ENCODE data around the gene KSR2. TPM values are rescaled to one million over a fixed set of nuclear protein-coding genes. Genes with fewer than 3 reads are reported as not detected.

Gene KSR2
- total RNA-seq, 1 experiment from 2014 or later: 1.3 TPM

GRCh38 chr12:117967512-117967911 lies 1.3 kb downstream of the KSR2 start:
- Histone ChIP-seq H4K8ac (replicated peaks; ENCODE audit: insufficient read length, low read depth, low read length) (no peak overlapping the region), H3K79me2 (ENCODE audit: insufficient read depth, low read length) (no peaks in the 10 kb centered on the region), H3K4ac (ENCODE audit: low read depth, low read length) (no peak overlapping the region), H4K91ac (ENCODE audit: insufficient read length, low read depth, low read length) (no peak overlapping the region), H3K4me1 (ENCODE audit: insufficient read depth, low read length) (peaks cover 2% of the 10 kb centered on the region; the same call in 1 of the 2 replicates), H3K23me2 (ENCODE audit: insufficient read length, low read depth, low read length, poor library complexity, severe bottlenecking) (peaks cover 17% of the 10 kb centered on the region), H3K56ac (ENCODE audit: insufficient read length, low read depth, low read length) (no peak overlapping the region), H3K9ac (ENCODE audit: extremely low read depth, insufficient read length, low read length) (no peak overlapping the region), H3K9me3 (ENCODE audit: control insufficient read depth, low read depth, low read length) (no peaks in the 10 kb centered on the region), H2AFZ (ENCODE audit: low read length) (no peak overlapping the region), H3K79me1 (ENCODE audit: insufficient read depth, low read depth, low read length, poor library complexity, severe bottlenecking) (no peaks in the 10 kb centered on the region), H3K4me2 (ENCODE audit: insufficient read depth, insufficient read length, low read length) (peak overlapping the region; percentile 97), H3K18ac (ENCODE audit: insufficient read length, low read depth, low read length) (no peak overlapping the region), H3K27me3 (ENCODE audit: insufficient read depth, low read length) (no peaks in the 10 kb centered on the region), H3T11ph (ENCODE audit: low read length) (no peak overlapping the region), H4K20me1 (ENCODE audit: control insufficient read depth, insufficient read depth, insufficient read length) (no peaks in the 10 kb centered on the region), H2BK120ac (ENCODE audit: low read depth, low read length, poor library complexity, severe bottlenecking) (no peak overlapping the region), H3K23ac (ENCODE audit: insufficient read length, low read depth, low read length) (no peak overlapping the region), H2BK20ac (ENCODE audit: low read depth, low read length, poor library complexity, severe bottlenecking) (no peak overlapping the region), H3K14ac (ENCODE audit: insufficient read depth, low read length) (no peak overlapping the region), H3K27ac (ENCODE audit: insufficient read length, low read depth, low read length) (no peak overlapping the region), H4K5ac (ENCODE audit: insufficient read length, low read depth, low read length) (no peak overlapping the region), H2AK5ac (ENCODE audit: insufficient read length, low read length) (no peak overlapping the region), H2BK15ac (ENCODE audit: low read depth, low read length) (no peak overlapping the region), H2BK5ac (ENCODE audit: insufficient read length, low read length) (no peak overlapping the region), H2BK12ac (ENCODE audit: insufficient read length, low read depth, low read length) (no peak overlapping the region)
- WGBS (ENCODE audit: extremely low coverage, insufficient read length, low lambda C conversion rate): no CpG with 5 or more reads among the region's 12 CpGs
- H3K27me3 Mint-ChIP-seq (ENCODE audit: low read depth): peaks cover 36% of the 10 kb centered on the region
- peaks cover 10 to 19% of the 10 kb centered on the region in 2 experiments for H3K9me3 Mint-ChIP-seq
- DNase-seq: peak; percentile 35
- H3K4me1 Mint-ChIP-seq: peaks cover 20% of the 10 kb centered on the region in 2 experiments
- H3K36me3 Mint-ChIP-seq (ENCODE audit: insufficient read depth in 1 of 3, low read depth in 3 of 3): peaks cover 3 to 17% (median 3%) of the 10 kb centered on the region in 3 experiments; a peak in 6 of 7 replicates
- peak overlapping the region; percentile 87 to 96 for H3K4me3 Mint-ChIP-seq
- no peak overlapping the region for H3K27ac Mint-ChIP-seq
- TF ChIP-seq, protein P1, sequence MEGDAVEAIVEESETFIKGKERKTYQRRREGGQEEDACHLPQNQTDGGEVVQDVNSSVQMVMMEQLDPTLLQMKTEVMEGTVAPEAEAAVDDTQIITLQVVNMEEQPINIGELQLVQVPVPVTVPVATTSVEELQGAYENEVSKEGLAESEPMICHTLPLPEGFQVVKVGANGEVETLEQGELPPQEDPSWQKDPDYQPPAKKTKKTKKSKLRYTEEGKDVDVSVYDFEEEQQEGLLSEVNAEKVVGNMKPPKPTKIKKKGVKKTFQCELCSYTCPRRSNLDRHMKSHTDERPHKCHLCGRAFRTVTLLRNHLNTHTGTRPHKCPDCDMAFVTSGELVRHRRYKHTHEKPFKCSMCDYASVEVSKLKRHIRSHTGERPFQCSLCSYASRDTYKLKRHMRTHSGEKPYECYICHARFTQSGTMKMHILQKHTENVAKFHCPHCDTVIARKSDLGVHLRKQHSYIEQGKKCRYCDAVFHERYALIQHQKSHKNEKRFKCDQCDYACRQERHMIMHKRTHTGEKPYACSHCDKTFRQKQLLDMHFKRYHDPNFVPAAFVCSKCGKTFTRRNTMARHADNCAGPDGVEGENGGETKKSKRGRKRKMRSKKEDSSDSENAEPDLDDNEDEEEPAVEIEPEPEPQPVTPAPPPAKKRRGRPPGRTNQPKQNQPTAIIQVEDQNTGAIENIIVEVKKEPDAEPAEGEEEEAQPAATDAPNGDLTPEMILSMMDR (conservative IDR thresholded peaks at IDR 0.05): no peak

Measured in H9 (cell line).